ENCODE measurements around the gene CFAP74.
A peak's percentile ranks its signal among the peaks of the same experiment; 100 is the strongest.

CFAP74 gene

GRCh38 chr1:2049225-2049717 is 45.7 kb upstream of the CFAP74 start:
- TF ChIP-seq CTCF (IDR thresholded peaks at IDR 0.05), result peak; percentile 62

- no peak for TF ChIP-seq CTCF (IDR thresholded peaks at IDR 0.05)
Measured at GRCh38 chr1:2047749-2048729, 44.5 kb upstream of the CFAP74 start.

GRCh38 chr1:2046953-2047748 is 43.6 kb upstream of the CFAP74 start:
- no peak for TF ChIP-seq CTCF (IDR thresholded peaks at IDR 0.05)

- TF ChIP-seq CTCF (IDR thresholded peaks at IDR 0.05), result peak; percentile 94
Measured at GRCh38 chr1:2046174-2046917, 42.8 kb upstream of the CFAP74 start.

- TF ChIP-seq CTCF (IDR thresholded peaks at IDR 0.05), result no peak
Measured at GRCh38 chr1:2045468-2046173, 42.0 kb upstream of the CFAP74 start.

- peak; percentile 95 for TF ChIP-seq CTCF (IDR thresholded peaks at IDR 0.05)
Measured at GRCh38 chr1:2044510-2045319, 41.1 kb upstream of the CFAP74 start.

Data from LNCAP (cell line).